ENCODE data around the gene C4orf50. TPM values are rescaled to one million over a fixed set of nuclear protein-coding genes. Genes with fewer than 3 reads are reported as not detected.
"Not testable (repeated sequence)": the region's sequence is repeated elsewhere in the genome, so short reads cannot be mapped to it uniquely, and the experiment has no call there.

C4orf50 gene
- total RNA-seq, 2 experiments from 2014 or later: 0.05 TPM

- intact Hi-C loops (cut with DNase I, micrococcal nuclease); H3K36me3 Mint-ChIP-seq (ENCODE audit: low read depth); H3K27ac Mint-ChIP-seq; H3K4me3 Mint-ChIP-seq; H3K27me3 Mint-ChIP-seq; POLR2A ChIA-PET; ATAC-seq; CTCF ChIA-PET; DNase-seq; H3K9me3 Mint-ChIP-seq (ENCODE audit: low read depth); H3K4me1 Mint-ChIP-seq: not testable (repeated sequence)
These were observed 71.6 kb downstream of the C4orf50 start for GRCh38 chr4:5946653-5947052.

- Mint-ChIP-seq H3K9me3 (ENCODE audit: low read depth) (peaks cover 4% of the 10 kb centered on the region), H3K27me3 (peaks cover 5% of the 10 kb centered on the region), H3K4me3 (no peak overlapping the region), H3K36me3 (ENCODE audit: low read depth) (no peaks in the 10 kb centered on the region), H3K27ac (no peak overlapping the region), H3K4me1 (no peaks in the 10 kb centered on the region)
- ATAC-seq (no peak), DNase-seq (no peak)
- ChIA-PET POLR2A (no interaction called here), CTCF (no interaction called here)
- intact Hi-C loops (cut with DNase I, micrococcal nuclease): no loop called here
These were observed 72.3 kb downstream of the C4orf50 start for GRCh38 chr4:5945936-5946335.

GRCh38 chr4:5945171-5945570, 73.1 kb downstream of the C4orf50 start:
- peaks cover 4% of the 10 kb centered on the region for H3K9me3 Mint-ChIP-seq (ENCODE audit: low read depth)
- no peaks in the 10 kb centered on the region for H3K4me1 Mint-ChIP-seq
- intact Hi-C loops (cut with DNase I, micrococcal nuclease): no loop called here
- POLR2A ChIA-PET: no interaction called here
- no peak overlapping the region for H3K4me3 Mint-ChIP-seq
- H3K27me3 Mint-ChIP-seq: peaks cover 2% of the 10 kb centered on the region
- CTCF ChIA-PET: no interaction called here
- DNase-seq (no peak), ATAC-seq (no peak)
- no peak overlapping the region for H3K27ac Mint-ChIP-seq
- H3K36me3 Mint-ChIP-seq (ENCODE audit: low read depth): no peaks in the 10 kb centered on the region

GRCh38 chr4:5943561-5943960, 74.7 kb downstream of the C4orf50 start:
- intact Hi-C loops (cut with DNase I, micrococcal nuclease): no loop called here
- H3K36me3 Mint-ChIP-seq (ENCODE audit: low read depth): no peaks in the 10 kb centered on the region
- ATAC-seq (no peak), DNase-seq (no peak)
- peaks cover 4% of the 10 kb centered on the region for H3K9me3 Mint-ChIP-seq (ENCODE audit: low read depth)
- ChIA-PET CTCF (no interaction called here), POLR2A (no interaction called here)
- H3K27ac Mint-ChIP-seq: no peak overlapping the region
- H3K27me3 Mint-ChIP-seq: peaks cover 2% of the 10 kb centered on the region
- H3K4me3 Mint-ChIP-seq: no peak overlapping the region
- H3K4me1 Mint-ChIP-seq: no peaks in the 10 kb centered on the region

- Mint-ChIP-seq H3K4me3 (no peak overlapping the region), H3K4me1 (no peaks in the 10 kb centered on the region), H3K27me3 (peaks cover 2% of the 10 kb centered on the region), H3K36me3 (ENCODE audit: low read depth) (no peaks in the 10 kb centered on the region), H3K9me3 (ENCODE audit: low read depth) (peaks cover 4% of the 10 kb centered on the region), H3K27ac (no peak overlapping the region)
- CTCF ChIA-PET: no interaction called here
- POLR2A ChIA-PET: no interaction called here
- no peak for ATAC-seq
- DNase-seq: no peak
- intact Hi-C loops (cut with DNase I, micrococcal nuclease): no loop called here
These were observed 75.3 kb downstream of the C4orf50 start for GRCh38 chr4:5942947-5943346.

- ChIA-PET CTCF (interaction anchor here (0.7 kb wide), 1 partner anchor 1147 kb away, joined by 3 read pairs; no protein-coding TSS in a partner anchor), POLR2A (no interaction called here)
- Mint-ChIP-seq H3K4me1 (no peaks in the 10 kb centered on the region), H3K27ac (no peak overlapping the region), H3K9me3 (ENCODE audit: low read depth) (peaks cover 3% of the 10 kb centered on the region), H3K36me3 (ENCODE audit: low read depth) (no peaks in the 10 kb centered on the region), H3K27me3 (peaks cover 2% of the 10 kb centered on the region), H3K4me3 (no peak overlapping the region)
- no peak for DNase-seq
- intact Hi-C loops (cut with DNase I, micrococcal nuclease): no loop called here
- no peak for ATAC-seq
These were observed 76.6 kb downstream of the C4orf50 start for GRCh38 chr4:5941601-5942000.

GRCh38 chr4:5940470-5941203, 77.6 kb downstream of the C4orf50 start:
- no peaks in the 10 kb centered on the region for H3K9me3 Mint-ChIP-seq (ENCODE audit: low read depth)
- ChIA-PET CTCF (no interaction called here), POLR2A (no interaction called here)
- H3K27ac Mint-ChIP-seq: no peak overlapping the region
- H3K36me3 Mint-ChIP-seq (ENCODE audit: low read depth): no peaks in the 10 kb centered on the region
- no peaks in the 10 kb centered on the region for H3K4me1 Mint-ChIP-seq
- ATAC-seq (no peak), DNase-seq (no peak)
- H3K27me3 Mint-ChIP-seq: peaks cover 2% of the 10 kb centered on the region
- H3K4me3 Mint-ChIP-seq: no peak overlapping the region
- intact Hi-C loops (cut with DNase I, micrococcal nuclease): no loop called here

- intact Hi-C loops (cut with DNase I, micrococcal nuclease): no loop called here
- no peak for DNase-seq
- CTCF ChIA-PET: interaction anchor here (0.6 kb wide), 1 partner anchor 10 kb away, joined by 3 read pairs; no protein-coding TSS in a partner anchor
- Mint-ChIP-seq H3K4me1 (no peaks in the 10 kb centered on the region), H3K36me3 (ENCODE audit: low read depth) (no peaks in the 10 kb centered on the region), H3K27me3 (peaks cover 2% of the 10 kb centered on the region), H3K27ac (no peak overlapping the region), H3K9me3 (ENCODE audit: low read depth) (no peaks in the 10 kb centered on the region), H3K4me3 (no peak overlapping the region)
- ATAC-seq: no peak
- POLR2A ChIA-PET: no interaction called here
These were observed 84.0 kb downstream of the C4orf50 start for GRCh38 chr4:5933996-5934831.

GRCh38 chr4:5933116-5933515, 85.1 kb downstream of the C4orf50 start:
- intact Hi-C loops (cut with DNase I, micrococcal nuclease): no loop called here
- ChIA-PET POLR2A (no interaction called here), CTCF (interaction anchor here (1.0 kb wide), 1 partner anchor 65 kb away, joined by 3 read pairs; no protein-coding TSS in a partner anchor)
- DNase-seq (no peak), ATAC-seq (no peak)
- Mint-ChIP-seq H3K4me1 (no peaks in the 10 kb centered on the region), H3K4me3 (no peak overlapping the region), H3K9me3 (ENCODE audit: low read depth) (no peaks in the 10 kb centered on the region), H3K27ac (no peak overlapping the region), H3K27me3 (peaks cover 2% of the 10 kb centered on the region), H3K36me3 (ENCODE audit: low read depth) (no peaks in the 10 kb centered on the region)

- Mint-ChIP-seq H3K36me3 (ENCODE audit: low read depth) (no peaks in the 10 kb centered on the region), H3K27ac (no peak overlapping the region), H3K4me3 (no peak overlapping the region), H3K27me3 (peaks cover 4% of the 10 kb centered on the region), H3K9me3 (ENCODE audit: low read depth) (no peaks in the 10 kb centered on the region), H3K4me1 (no peaks in the 10 kb centered on the region)
- CTCF ChIA-PET: no interaction called here
- intact Hi-C loops (cut with DNase I, micrococcal nuclease): no loop called here
- ATAC-seq (no peak), DNase-seq (no peak)
- POLR2A ChIA-PET: no interaction called here
These were observed 86.1 kb downstream of the C4orf50 start for GRCh38 chr4:5932035-5932568.

GRCh38 chr4:5931526-5931925, 86.7 kb downstream of the C4orf50 start:
- H3K27ac Mint-ChIP-seq: no peak overlapping the region
- no peaks in the 10 kb centered on the region for H3K9me3 Mint-ChIP-seq (ENCODE audit: low read depth)
- no peak for ATAC-seq
- peaks cover 4% of the 10 kb centered on the region for H3K27me3 Mint-ChIP-seq
- no peaks in the 10 kb centered on the region for H3K4me1 Mint-ChIP-seq
- no peaks in the 10 kb centered on the region for H3K36me3 Mint-ChIP-seq (ENCODE audit: low read depth)
- H3K4me3 Mint-ChIP-seq: no peak overlapping the region
- CTCF ChIA-PET: no interaction called here
- POLR2A ChIA-PET: no interaction called here
- no peak for DNase-seq
- intact Hi-C loops (cut with DNase I, micrococcal nuclease): no loop called here

- Mint-ChIP-seq H3K36me3 (ENCODE audit: low read depth) (no peaks in the 10 kb centered on the region), H3K27me3 (peaks cover 4% of the 10 kb centered on the region), H3K27ac (no peak overlapping the region), H3K4me1 (no peaks in the 10 kb centered on the region), H3K4me3 (no peak overlapping the region), H3K9me3 (ENCODE audit: low read depth) (no peaks in the 10 kb centered on the region)
- intact Hi-C loops (cut with DNase I, micrococcal nuclease): no loop called here
- ATAC-seq (no peak), DNase-seq (no peak)
- ChIA-PET POLR2A (no interaction called here), CTCF (no interaction called here)
These were observed 87.4 kb downstream of the C4orf50 start for GRCh38 chr4:5930876-5931275.
